Measurements from ENCODE around the gene RBM20. TPM values are rescaled to one million over a fixed set of nuclear protein-coding genes. Genes with fewer than 3 reads are reported as not detected.

Gene RBM20
- total and polyA plus RNA-seq, 10 of the 15 experiments (the other 5 are each of a cell fraction or from before 2014, with no cell fraction given) = 0.04 to 0.26 (median 0.15) TPM

- ATAC-seq (peak; percentile 24; the same call in 2 of the 3 replicates), FAIRE-seq (peak; percentile 38), DNase-seq (ENCODE audit: low read depth, low spot score) (no peak)
- ChIA-PET POLR2A (no interaction called here), CTCF (interaction anchor here (1.4 kb wide), 1 partner anchor 35 kb away, joined by 3 read pairs; no protein-coding TSS in a partner anchor), RAD21 (ENCODE audit: unreplicated experiment) (interaction anchor here (1.4 kb wide), 1 partner anchor 29 kb away, joined by 4 read pairs; no protein-coding TSS in a partner anchor), SMC1A (ENCODE audit: uncharacterized antibody, unreplicated experiment) (interaction anchor here (1.0 to 2.3 kb wide), 2 partner anchors 16 to 21 kb away, joined by 3 to 9 read pairs; no protein-coding TSS in a partner anchor)
- H3K9me3 ChIP-seq (replicated peaks; ENCODE audit: control insufficient read depth, insufficient read depth, low read length) = no peaks in the 10 kb centered on the region
- intact Hi-C loops (cut with micrococcal nuclease; ENCODE audit: unreplicated experiment) (no loop called here), in situ Hi-C loops (cut with MboI) (no loop called here)
- no peaks in the 10 kb centered on the region for H3K36me3 ChIP-seq (ENCODE audit: control insufficient read depth in 2 of 2, insufficient read depth in 2 of 2, low read length in 1 of 2)
- 18% methylated on average over 40 of the region's 40 CpGs for WGBS (ENCODE audit: insufficient coverage, insufficient replicate concordance, low lambda C conversion rate, missing lambda C conversion rate)
- no peaks in the 10 kb centered on the region for H3K79me2 ChIP-seq (ENCODE audit: control insufficient read depth, insufficient read depth, low read length)
- no TSS peak for BruUV-seq (replicated peaks)
- peak overlapping the region; percentile 58 for H3K4me3 ChIP-seq
- H4K20me1 ChIP-seq (ENCODE audit: control insufficient read depth, insufficient read depth) = no peaks in the 10 kb centered on the region
- no peak overlapping the region for H3K9ac ChIP-seq (ENCODE audit: control insufficient read depth, insufficient read depth, low read length)
- no peak overlapping the region for H3K27ac ChIP-seq (ENCODE audit: control insufficient read depth, insufficient read depth)
- peaks cover 4% of the 10 kb centered on the region; the same call in 1 of the 2 replicates for H3K4me1 ChIP-seq (ENCODE audit: control insufficient read depth, insufficient read depth, low read length)
- peak overlapping the region; percentile 93 for H3K4me2 ChIP-seq (ENCODE audit: control insufficient read depth, insufficient read depth)
- TF ChIP-seq SUZ12 (IDR thresholded peaks at IDR 0.05; ENCODE audit: unreplicated experiment) = peak; percentile 87
- TF ChIP-seq TCF12 (IDR thresholded peaks at IDR 0.05; ENCODE audit: low read depth, low read length) = no peak
- TF ChIP-seq YBX1 (IDR thresholded peaks at IDR 0.05) = no peak
- H2AFZ ChIP-seq (ENCODE audit: control insufficient read depth, low read depth, low read length) = no peak overlapping the region
- H3K27me3 ChIP-seq (replicated peaks in 1 of 2; ENCODE audit: control insufficient read depth in 2 of 2, insufficient read depth in 2 of 2, low read length in 1 of 2) = peaks cover 10 to 22% of the 10 kb centered on the region in 2 experiments
These were observed 992 bp upstream of the RBM20 start for GRCh38 chr10:110643035-110643652.

- H3K79me2 ChIP-seq (ENCODE audit: control insufficient read depth, insufficient read depth, low read length) = no peaks in the 10 kb centered on the region
- DNase-seq (ENCODE audit: low read depth, low spot score) (no peak), ATAC-seq (no peak), FAIRE-seq (no peak)
- H3K9me3 ChIP-seq (replicated peaks; ENCODE audit: control insufficient read depth, insufficient read depth, low read length) = no peaks in the 10 kb centered on the region
- H3K4me2 ChIP-seq (ENCODE audit: control insufficient read depth, insufficient read depth) = peak overlapping the region; percentile 93
- H3K4me3 ChIP-seq = no peak overlapping the region
- no peak overlapping the region; the same call in 1 of the 2 replicates for H3K9ac ChIP-seq (ENCODE audit: control insufficient read depth, insufficient read depth, low read length)
- in situ Hi-C loops (cut with MboI) (no loop called here), intact Hi-C loops (cut with micrococcal nuclease; ENCODE audit: unreplicated experiment) (no loop called here)
- ChIA-PET RAD21 (ENCODE audit: unreplicated experiment) (interaction anchor here (1.4 kb wide), 1 partner anchor 28 kb away, joined by 4 read pairs; no protein-coding TSS in a partner anchor), SMC1A (ENCODE audit: uncharacterized antibody, unreplicated experiment) (interaction anchor here (0.8 kb wide), 1 partner anchor 30 kb away, joined by 3 read pairs; no protein-coding TSS in a partner anchor), CTCF (no interaction called here), POLR2A (no interaction called here)
- H3K36me3 ChIP-seq (ENCODE audit: control insufficient read depth in 2 of 2, insufficient read depth in 2 of 2, low read length in 1 of 2) = no peaks in the 10 kb centered on the region
- peaks cover 4% of the 10 kb centered on the region; the same call in 1 of the 2 replicates for H3K4me1 ChIP-seq (ENCODE audit: control insufficient read depth, insufficient read depth, low read length)
- no peak overlapping the region for H3K27ac ChIP-seq (ENCODE audit: control insufficient read depth, insufficient read depth)
- WGBS (ENCODE audit: insufficient coverage, insufficient replicate concordance, low lambda C conversion rate, missing lambda C conversion rate) = 49% methylated on average over 28 of the region's 31 CpGs
- H3K27me3 ChIP-seq (replicated peaks in 1 of 2; ENCODE audit: control insufficient read depth in 2 of 2, insufficient read depth in 2 of 2, low read length in 1 of 2) = peaks cover 10 to 22% of the 10 kb centered on the region in 2 experiments
- BruUV-seq (replicated peaks) = no TSS peak
- no peaks in the 10 kb centered on the region for H4K20me1 ChIP-seq (ENCODE audit: control insufficient read depth, insufficient read depth)
- H2AFZ ChIP-seq (ENCODE audit: control insufficient read depth, low read depth, low read length) = no peak overlapping the region
- TF ChIP-seq IKZF1 (conservative IDR thresholded peaks at IDR 0.05) (no peak), ZBTB33 (IDR thresholded peaks at IDR 0.05) (no peak), E2F4 (IDR thresholded peaks at IDR 0.05; ENCODE audit: low read depth, low read length) (no peak), HCFC1 (IDR thresholded peaks at IDR 0.05; ENCODE audit: low read length) (no peak), RBBP5 (conservative IDR thresholded peaks at IDR 0.05) (no peak)
These were observed 694 bp downstream of the RBM20 start for GRCh38 chr10:110644598-110645462.

Measured in GM12878 (cell line).